Measurements from ENCODE around the gene HPD. TPM values are rescaled to one million over a fixed set of nuclear protein-coding genes. Genes with fewer than 3 reads are reported as not detected.
A peak's percentile ranks its signal among the peaks of the same experiment; 100 is the strongest.

The HPD gene
- polyA plus RNA-seq, 1 donor: 0.27 TPM

GRCh38 chr12:121819212-121819949 lies 39.3 kb downstream of the HPD start:
- H3K4me3 ChIP-seq (ENCODE audit: low read length): no peak overlapping the region
- no peak overlapping the region for H3K27ac ChIP-seq (ENCODE audit: low read length)
- WGBS (ENCODE audit: insufficient coverage, low lambda C conversion rate): no CpG with 5 or more reads among the region's 22 CpGs
- DNase-seq: no peak
- peaks cover 74% of the 10 kb centered on the region for H3K36me3 ChIP-seq (ENCODE audit: control insufficient read depth, insufficient read depth, low read length)
- no peaks in the 10 kb centered on the region for H3K4me1 ChIP-seq (ENCODE audit: control insufficient read depth, insufficient read depth, low read length)
- no peaks in the 10 kb centered on the region for H3K9me3 ChIP-seq (ENCODE audit: control insufficient read depth, low read depth, low read length)
- no peaks in the 10 kb centered on the region for H3K27me3 ChIP-seq (ENCODE audit: control insufficient read depth, insufficient read depth, low read length)

GRCh38 chr12:121817648-121818043 lies 41.0 kb downstream of the HPD start:
- WGBS (ENCODE audit: insufficient coverage, low lambda C conversion rate): no CpG with 5 or more reads among the region's 18 CpGs
- no peak overlapping the region for H3K4me3 ChIP-seq (ENCODE audit: low read length)
- H3K9me3 ChIP-seq (ENCODE audit: control insufficient read depth, low read depth, low read length): no peaks in the 10 kb centered on the region
- H3K27ac ChIP-seq (ENCODE audit: low read length): no peak overlapping the region
- H3K4me1 ChIP-seq (ENCODE audit: control insufficient read depth, insufficient read depth, low read length): peaks cover 4% of the 10 kb centered on the region
- peaks cover 67% of the 10 kb centered on the region for H3K36me3 ChIP-seq (ENCODE audit: control insufficient read depth, insufficient read depth, low read length)
- no peak for DNase-seq
- H3K27me3 ChIP-seq (ENCODE audit: control insufficient read depth, insufficient read depth, low read length): no peaks in the 10 kb centered on the region

- Histone ChIP-seq H3K27me3 (ENCODE audit: control insufficient read depth, insufficient read depth, low read length) (no peaks in the 10 kb centered on the region), H3K36me3 (ENCODE audit: control insufficient read depth, insufficient read depth, low read length) (peaks cover 61% of the 10 kb centered on the region), H3K9me3 (ENCODE audit: control insufficient read depth, low read depth, low read length) (no peaks in the 10 kb centered on the region), H3K4me1 (ENCODE audit: control insufficient read depth, insufficient read depth, low read length) (peaks cover 6% of the 10 kb centered on the region), H3K27ac (ENCODE audit: low read length) (no peak overlapping the region), H3K4me3 (ENCODE audit: low read length) (no peak overlapping the region)
- DNase-seq: no peak
- WGBS (ENCODE audit: insufficient coverage, low lambda C conversion rate): no CpG with 5 or more reads among the region's 47 CpGs
These were observed 41.6 kb downstream of the HPD start for GRCh38 chr12:121816925-121817647.

GRCh38 chr12:121815263-121815662 lies 43.4 kb downstream of the HPD start:
- WGBS (ENCODE audit: insufficient coverage, low lambda C conversion rate): no CpG with 5 or more reads among the region's 8 CpGs
- H3K27me3 ChIP-seq (ENCODE audit: control insufficient read depth, insufficient read depth, low read length): no peaks in the 10 kb centered on the region
- DNase-seq: no peak
- no peak overlapping the region for H3K4me3 ChIP-seq (ENCODE audit: low read length)
- H3K36me3 ChIP-seq (ENCODE audit: control insufficient read depth, insufficient read depth, low read length): peaks cover 66% of the 10 kb centered on the region
- H3K4me1 ChIP-seq (ENCODE audit: control insufficient read depth, insufficient read depth, low read length): peaks cover 20% of the 10 kb centered on the region
- no peak overlapping the region for H3K27ac ChIP-seq (ENCODE audit: low read length)
- no peaks in the 10 kb centered on the region for H3K9me3 ChIP-seq (ENCODE audit: control insufficient read depth, low read depth, low read length)

GRCh38 chr12:121814429-121815119 lies 44.1 kb downstream of the HPD start:
- no peak for DNase-seq
- no peak overlapping the region for H3K4me3 ChIP-seq (ENCODE audit: low read length)
- H3K9me3 ChIP-seq (ENCODE audit: control insufficient read depth, low read depth, low read length): no peaks in the 10 kb centered on the region
- peaks cover 66% of the 10 kb centered on the region for H3K36me3 ChIP-seq (ENCODE audit: control insufficient read depth, insufficient read depth, low read length)
- peaks cover 20% of the 10 kb centered on the region for H3K4me1 ChIP-seq (ENCODE audit: control insufficient read depth, insufficient read depth, low read length)
- no peaks in the 10 kb centered on the region for H3K27me3 ChIP-seq (ENCODE audit: control insufficient read depth, insufficient read depth, low read length)
- H3K27ac ChIP-seq (ENCODE audit: low read length): no peak overlapping the region
- no CpG with 5 or more reads among the region's 31 CpGs for WGBS (ENCODE audit: insufficient coverage, low lambda C conversion rate)

- H3K4me3 ChIP-seq (ENCODE audit: low read length): no peak overlapping the region
- H3K4me1 ChIP-seq (ENCODE audit: control insufficient read depth, insufficient read depth, low read length): peaks cover 20% of the 10 kb centered on the region
- no CpG with 5 or more reads among the region's 14 CpGs for WGBS (ENCODE audit: insufficient coverage, low lambda C conversion rate)
- no peaks in the 10 kb centered on the region for H3K9me3 ChIP-seq (ENCODE audit: control insufficient read depth, low read depth, low read length)
- H3K36me3 ChIP-seq (ENCODE audit: control insufficient read depth, insufficient read depth, low read length): peaks cover 67% of the 10 kb centered on the region
- no peaks in the 10 kb centered on the region for H3K27me3 ChIP-seq (ENCODE audit: control insufficient read depth, insufficient read depth, low read length)
- no peak for DNase-seq
- no peak overlapping the region for H3K27ac ChIP-seq (ENCODE audit: low read length)
These were observed 44.7 kb downstream of the HPD start for GRCh38 chr12:121813951-121814350.

GRCh38 chr12:121812921-121813896 lies 45.5 kb downstream of the HPD start:
- peak overlapping the region; percentile 58 for H3K4me3 ChIP-seq (ENCODE audit: low read length)

GRCh38 chr12:121812320-121812871 lies 46.3 kb downstream of the HPD start:
- Histone ChIP-seq H3K4me1 (ENCODE audit: control insufficient read depth, insufficient read depth, low read length) (peaks cover 22% of the 10 kb centered on the region), H3K9me3 (ENCODE audit: control insufficient read depth, low read depth, low read length) (no peaks in the 10 kb centered on the region), H3K27me3 (ENCODE audit: control insufficient read depth, insufficient read depth, low read length) (no peaks in the 10 kb centered on the region), H3K36me3 (ENCODE audit: control insufficient read depth, insufficient read depth, low read length) (peaks cover 73% of the 10 kb centered on the region), H3K27ac (ENCODE audit: low read length) (peak overlapping the region; percentile 47), H3K4me3 (ENCODE audit: low read length) (peak overlapping the region; percentile 58)
- no CpG with 5 or more reads among the region's 26 CpGs for WGBS (ENCODE audit: insufficient coverage, low lambda C conversion rate)
- DNase-seq: peak in 1 of 2 donors; percentile 82

More at GRCh38 chr12:121812921-121813896, 45.5 kb downstream of the HPD start:
- peak in 1 of 2 donors; percentile 35 for DNase-seq
- Histone ChIP-seq H3K9me3 (ENCODE audit: control insufficient read depth, low read depth, low read length) (no peaks in the 10 kb centered on the region), H3K27me3 (ENCODE audit: control insufficient read depth, insufficient read depth, low read length) (no peaks in the 10 kb centered on the region), H3K36me3 (ENCODE audit: control insufficient read depth, insufficient read depth, low read length) (peaks cover 74% of the 10 kb centered on the region), H3K27ac (ENCODE audit: low read length) (peak overlapping the region; percentile 15), H3K4me1 (ENCODE audit: control insufficient read depth, insufficient read depth, low read length) (peaks cover 20% of the 10 kb centered on the region)
- no CpG with 5 or more reads among the region's 25 CpGs for WGBS (ENCODE audit: insufficient coverage, low lambda C conversion rate)

GRCh38 chr12:121811434-121812319 lies 47.0 kb downstream of the HPD start:
- Histone ChIP-seq H3K27ac (ENCODE audit: low read length) (peak overlapping the region; percentile 54), H3K4me1 (ENCODE audit: control insufficient read depth, insufficient read depth, low read length) (peaks cover 29% of the 10 kb centered on the region), H3K4me3 (ENCODE audit: low read length) (peak overlapping the region; percentile 58), H3K9me3 (ENCODE audit: control insufficient read depth, low read depth, low read length) (no peaks in the 10 kb centered on the region), H3K36me3 (ENCODE audit: control insufficient read depth, insufficient read depth, low read length) (peaks cover 66% of the 10 kb centered on the region), H3K27me3 (ENCODE audit: control insufficient read depth, insufficient read depth, low read length) (no peaks in the 10 kb centered on the region)
- no CpG with 5 or more reads among the region's 46 CpGs for WGBS (ENCODE audit: insufficient coverage, low lambda C conversion rate)
- peak in 1 of 2 donors; percentile 62 for DNase-seq

Data from large intestine (tissue), 3 donors.